GM10266 (cell line): ENCODE data around the gene C2CD4B.

Source experiments
- DNase-seq: peaks from one replicate; pipeline ENCODE4 v3.0.0; 2012; ENCODE audit errors: extremely low spot score
- CTCF ChIP-seq: IDR thresholded peaks from 2 replicates; pipeline ENCODE4 v1.5.1; 2012; ENCODE audit warnings: mild to moderate bottlenecking, low read depth; ENCODE audit not compliant: control insufficient read depth, insufficient read depth; ENCODE audit errors: missing control alignments

C2CD4B gene

GRCh38 chr15:62126364-62126763 is 38.7 kb downstream of the C2CD4B start:
- no peak for TF ChIP-seq CTCF
- no peak for DNase-seq

GRCh38 chr15:62125773-62126172 is 39.3 kb downstream of the C2CD4B start:
- no peak for TF ChIP-seq CTCF
- DNase-seq = no peak

- DNase-seq = no peak
- no peak for TF ChIP-seq CTCF
Observed at GRCh38 chr15:62124973-62125303, 40.1 kb downstream of the C2CD4B start.

- no peak for DNase-seq
- TF ChIP-seq CTCF = no peak
Observed at GRCh38 chr15:62124176-62124972, 40.7 kb downstream of the C2CD4B start.

GRCh38 chr15:62122249-62122648 is 42.8 kb downstream of the C2CD4B start:
- DNase-seq = no peak
- no peak for TF ChIP-seq CTCF

- DNase-seq = no peak
- no peak for TF ChIP-seq CTCF
Observed at GRCh38 chr15:62121273-62122015, 43.6 kb downstream of the C2CD4B start.

- no peak for TF ChIP-seq CTCF
Observed at GRCh38 chr15:62120776-62121175, 44.3 kb downstream of the C2CD4B start.

More at GRCh38 chr15:62120776-62121175, 44.3 kb downstream of the C2CD4B start:
- no peak for DNase-seq
